Measurements from ENCODE around the gene NBR1. TPM values are rescaled to one million over a fixed set of nuclear protein-coding genes. Genes with fewer than 3 reads are reported as not detected.
A peak's percentile ranks its signal among the peaks of the same experiment; 100 is the strongest.
"Not testable (repeated sequence)": the region's sequence is repeated elsewhere in the genome, so short reads cannot be mapped to it uniquely, and the experiment has no call there.

Gene NBR1
- total RNA-seq, 6 experiments from 2014 or later, result 34.7 to 71.0 (median 49.2) TPM

DNA sequence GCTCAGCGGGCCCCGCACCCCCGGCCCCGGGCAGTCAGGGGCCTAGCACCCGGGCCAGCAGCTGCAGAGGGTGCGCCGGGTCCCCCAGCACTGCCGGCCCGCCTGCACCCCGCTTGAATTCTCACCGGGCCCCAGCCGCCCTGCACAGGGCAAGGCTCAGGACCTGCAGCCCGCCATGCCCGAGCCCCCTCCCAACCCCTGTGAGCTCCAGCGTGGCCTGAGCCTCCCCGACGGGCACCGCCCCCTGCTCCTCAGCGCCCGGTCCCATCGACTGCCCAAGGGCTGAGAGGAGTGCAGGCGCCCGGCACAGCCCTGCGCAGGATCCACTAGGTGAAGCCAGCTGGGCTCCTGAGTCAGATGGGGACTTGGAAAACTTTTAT, 44.1 kb upstream of the NBR1 start:
- DNase-seq, result no peak
- no peak for ATAC-seq
- no peak overlapping the region for H3K4me3 ChIP-seq
- no peaks in the 10 kb centered on the region for H3K27me3 ChIP-seq
- H3K27ac ChIP-seq, result no peak overlapping the region
- no CpG with 5 or more reads among the region's 24 CpGs for WGBS (ENCODE audit: insufficient coverage, low coverage, low lambda C conversion rate, missing lambda C conversion rate)
- H3K9me3 ChIP-seq, result no peaks in the 10 kb centered on the region
- no peak for TF ChIP-seq POLR2A (IDR thresholded peaks at IDR 0.05)
- no peak for TF ChIP-seq CTCF (IDR thresholded peaks at IDR 0.05)
- intact Hi-C loops (cut with DNase I), result loop anchor here in 1 of 2 donors (10.0 kb wide), 1 partner anchor 132 kb away; the partner anchor contains the start of gene RPL27
- peaks cover 0 to 21% (median 3%) of the 10 kb centered on the region in 4 donors for H3K4me1 ChIP-seq
- peaks cover 0 to 4% (median 0%) of the 10 kb centered on the region in 4 donors for H3K36me3 ChIP-seq

GRCh38 chr17:43127333-43127876, 43.6 kb upstream of the NBR1 start:
- ATAC-seq, H3K27ac ChIP-seq: not testable (repeated sequence)
- 100% methylated on average over 3 of the region's 6 CpGs for WGBS (ENCODE audit: insufficient coverage, low coverage, low lambda C conversion rate, missing lambda C conversion rate)

DNA sequence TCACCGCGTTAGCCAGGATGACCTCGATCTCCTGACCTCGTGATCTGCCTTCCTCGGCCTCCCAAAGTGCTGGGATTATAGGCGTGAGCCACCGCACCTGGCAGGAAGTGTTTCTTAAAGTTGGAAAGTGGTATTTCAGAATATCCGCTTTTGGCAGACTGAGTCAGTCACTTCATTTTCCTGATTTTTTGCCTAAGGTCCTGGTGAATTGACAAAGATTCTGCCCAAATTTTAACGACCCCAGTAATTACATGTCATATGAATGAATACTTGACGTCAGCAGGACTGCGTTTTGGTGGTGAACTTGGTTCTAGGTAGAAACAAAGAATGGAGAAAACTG, 41.4 kb upstream of the NBR1 start:
- no peak overlapping the region for H3K4me3 ChIP-seq
- H3K36me3 ChIP-seq, result peaks cover 0 to 12% (median 0%) of the 10 kb centered on the region in 4 donors
- no peak for TF ChIP-seq POLR2A (IDR thresholded peaks at IDR 0.05)
- TF ChIP-seq CTCF (IDR thresholded peaks at IDR 0.05), result no peak
- no peak for DNase-seq
- no peaks in the 10 kb centered on the region for H3K9me3 ChIP-seq
- no peak for ATAC-seq
- 66% methylated on average over 11 of the region's 11 CpGs for WGBS (ENCODE audit: insufficient coverage, low coverage, low lambda C conversion rate, missing lambda C conversion rate)
- H3K27me3 ChIP-seq, result no peaks in the 10 kb centered on the region
- intact Hi-C loops (cut with DNase I), result loop anchor here in 1 of 2 donors (10.0 kb wide), 1 partner anchor 135 kb away; the partner anchor contains the start of gene RPL27
- peak overlapping the region; percentile 1 to 29 (median 11) for H3K27ac ChIP-seq
- H3K4me1 ChIP-seq, result peaks cover 0 to 42% (median 9%) of the 10 kb centered on the region in 4 donors

More at GRCh38 chr17:43127333-43127876, 43.6 kb upstream of the NBR1 start:
- peaks cover 0 to 21% (median 3%) of the 10 kb centered on the region in 4 donors for H3K4me1 ChIP-seq
- not testable (repeated sequence) for H3K4me3 ChIP-seq, DNase-seq, H3K36me3 ChIP-seq, H3K27me3 ChIP-seq, H3K9me3 ChIP-seq
- intact Hi-C loops (cut with DNase I), result loop anchor here in 1 of 2 donors (10.0 kb wide), 1 partner anchor 133 kb away; the partner anchor contains the start of gene RPL27

DNA sequence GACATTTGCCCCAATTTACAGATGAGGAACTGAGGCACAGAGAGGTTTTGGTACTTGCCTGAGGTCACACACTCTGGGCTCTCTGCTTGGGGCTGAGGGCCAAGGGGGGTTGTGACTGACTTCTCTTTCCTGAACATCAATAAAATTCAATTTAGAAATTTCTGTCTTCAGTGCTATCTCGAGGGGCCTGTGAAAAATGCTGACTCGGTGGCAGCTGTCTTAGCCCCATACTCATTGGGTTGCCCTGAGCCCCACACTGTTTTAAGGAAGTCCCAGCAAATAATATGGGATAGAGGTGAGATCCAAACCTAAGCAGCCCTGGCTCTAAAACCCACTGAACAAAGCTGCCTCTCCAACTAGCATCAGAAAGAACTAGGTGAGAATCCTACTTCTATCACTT, 38.9 kb upstream of the NBR1 start:
- H3K27ac ChIP-seq, result no peak overlapping the region
- 83% methylated on average over 1 of the region's 2 CpGs for WGBS (ENCODE audit: insufficient coverage, low coverage, low lambda C conversion rate, missing lambda C conversion rate)
- H3K27me3 ChIP-seq, result no peaks in the 10 kb centered on the region
- peaks cover 0 to 43% (median 7%) of the 10 kb centered on the region in 4 donors for H3K4me1 ChIP-seq
- peaks cover 0 to 12% (median 0%) of the 10 kb centered on the region in 4 donors for H3K36me3 ChIP-seq
- intact Hi-C loops (cut with DNase I), result no loop called here
- H3K4me3 ChIP-seq, result no peak overlapping the region
- DNase-seq, result no peak
- TF ChIP-seq POLR2A (IDR thresholded peaks at IDR 0.05) (no peak), CTCF (IDR thresholded peaks at IDR 0.05) (no peak)
- no peak for ATAC-seq
- no peaks in the 10 kb centered on the region for H3K9me3 ChIP-seq

DNA sequence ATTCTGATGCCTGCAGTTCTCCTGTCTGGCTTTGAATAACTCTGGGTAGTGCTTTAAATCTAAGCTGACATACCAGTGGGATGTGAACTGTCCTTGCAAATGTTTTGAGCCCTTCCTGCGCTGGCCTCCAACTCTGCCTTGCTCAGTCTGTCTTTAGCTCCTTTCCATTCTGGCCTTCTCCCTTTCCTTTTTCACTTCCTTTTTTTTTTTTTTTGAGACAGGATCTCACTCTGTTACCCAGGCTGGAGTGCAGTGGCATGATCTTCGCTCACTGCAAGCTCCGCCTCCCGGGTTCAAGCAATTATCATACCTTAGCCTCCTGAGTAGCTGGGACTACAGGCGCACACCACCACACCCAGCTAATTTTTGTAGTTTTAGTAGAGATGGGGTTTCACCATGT, 37.6 kb upstream of the NBR1 start:
- ATAC-seq; H3K9me3 ChIP-seq; DNase-seq; H3K27me3 ChIP-seq; H3K4me3 ChIP-seq; intact Hi-C loops (cut with DNase I); H3K36me3 ChIP-seq: not testable (repeated sequence)
- 85% methylated on average over 4 of the region's 5 CpGs for WGBS (ENCODE audit: insufficient coverage, low coverage, low lambda C conversion rate, missing lambda C conversion rate)
- Histone ChIP-seq H3K4me1 (peaks cover 0 to 39% (median 7%) of the 10 kb centered on the region in 4 donors), H3K27ac (peak overlapping the region in 1 of 3 donors; percentile 48)

All from right lobe of liver (tissue), 6 donors.